CD8-positive, alpha-beta memory T cell (primary cell): ENCODE data around the gene SLC12A3. TPM values are rescaled to one million over a fixed set of nuclear protein-coding genes. Genes with fewer than 3 reads are reported as not detected.

ENCODE experiments used
- CTCF ChIA-PET: fragments of 350-600 bp; sonication (Branson Sonifier 250); formaldehyde crosslinking; loops from one replicate; lab custom pipeline; 2021; ENCODE audit warnings: antibody characterized with exemption; lab: Charles Lee
- POLR2A ChIA-PET: fragments of 350-600 bp; sonication (Branson Sonifier 250); formaldehyde crosslinking; loops from one replicate; lab custom pipeline; 2021; ENCODE audit warnings: antibody characterized with exemption; lab: Charles Lee
- DNase-seq, 5 donors: peaks; one replicate each; pipeline versions ENCODE4 v3.0.0 to v3.0.0-alpha.2; 2020 to 2022; ENCODE audit warnings: mixed read lengths in 1 of 5
- H3K27ac ChIP-seq: one replicate; pipeline ENCODE4 v1.7.0; 2013; ENCODE audit warnings: low read depth, mild to moderate bottlenecking, low read length, moderate library complexity
- H3K27me3 ChIP-seq: 2 replicates; pipeline ENCODE4 v1.7.0; 2013; ENCODE audit warnings: low read length, mild to moderate bottlenecking; ENCODE audit not compliant: insufficient read depth, poor library complexity, severe bottlenecking
- H3K36me3 ChIP-seq: 2 replicates; pipeline ENCODE4 v1.7.0; 2013; ENCODE audit warnings: mild to moderate bottlenecking, low read length, moderate library complexity; ENCODE audit not compliant: insufficient read depth
- H3K4me1 ChIP-seq: 2 replicates; pipeline ENCODE4 v1.7.0; 2013; ENCODE audit warnings: mild to moderate bottlenecking, low read length, moderate library complexity; ENCODE audit not compliant: insufficient read depth
- H3K4me3 ChIP-seq: 2 replicates; pipeline ENCODE4 v1.7.0; 2013; ENCODE audit warnings: mild to moderate bottlenecking, low read length
- H3K9me3 ChIP-seq: 2 replicates; pipeline ENCODE4 v1.7.0; 2013; ENCODE audit warnings: mild to moderate bottlenecking, low read length
- H3K27ac Mint-ChIP-seq, 8 donors: one replicate each; pipeline ENCODE4 v1.8.0; 2020 to 2021; ENCODE audit warnings: mixed read lengths in 8 of 8, mild to moderate bottlenecking in 6 of 8, inconsistent platforms in 3 of 8, moderate library complexity in 3 of 8
- H3K27me3 Mint-ChIP-seq, 2 donors: one replicate each; pipeline ENCODE4 v1.8.0; 2020 to 2021; ENCODE audit warnings: mixed read lengths in 2 of 2, mild to moderate bottlenecking in 1 of 2, moderate library complexity in 1 of 2
- H3K36me3 Mint-ChIP-seq, 3 donors: one replicate each; pipeline ENCODE4 v1.8.0; 2020 to 2021; ENCODE audit warnings: mixed read lengths in 3 of 3, inconsistent platforms in 1 of 3, mild to moderate bottlenecking in 1 of 3
- H3K4me1 Mint-ChIP-seq, 3 donors: one replicate each; pipeline ENCODE4 v1.8.0; 2020 to 2021; ENCODE audit warnings: mixed read lengths in 3 of 3, inconsistent platforms in 1 of 3, mild to moderate bottlenecking in 1 of 3
- H3K4me3 Mint-ChIP-seq, 7 donors: one replicate each; pipeline ENCODE4 v1.8.0; 2020 to 2021; ENCODE audit warnings: mixed read lengths in 7 of 7, mild to moderate bottlenecking in 6 of 7, moderate library complexity in 4 of 7, inconsistent platforms in 2 of 7
- H3K9me3 Mint-ChIP-seq, 5 donors: one replicate each; pipeline ENCODE4 v1.8.0; 2020 to 2022; ENCODE audit warnings: mixed read lengths in 5 of 5, mild to moderate bottlenecking in 3 of 5, moderate library complexity in 2 of 5, inconsistent platforms in 1 of 5
- polyA plus RNA-seq: library from polyadenylated mRNA; unstranded; fragments of 300-500 nt; fragmentation: Illumina TruSeq; gene quantifications from one replicate; pipeline ENCODE4 v1.2.3, GENCODE V29; 2021
- total RNA-seq, 2 experiments: library from RNA; stranded (reverse); gene quantifications; one replicate each; pipeline ENCODE4 v1.2.3, GENCODE V29; 2021

SLC12A3 gene
- total and polyA plus RNA-seq, 3 experiments from 2014 or later, result not detected

DNA sequence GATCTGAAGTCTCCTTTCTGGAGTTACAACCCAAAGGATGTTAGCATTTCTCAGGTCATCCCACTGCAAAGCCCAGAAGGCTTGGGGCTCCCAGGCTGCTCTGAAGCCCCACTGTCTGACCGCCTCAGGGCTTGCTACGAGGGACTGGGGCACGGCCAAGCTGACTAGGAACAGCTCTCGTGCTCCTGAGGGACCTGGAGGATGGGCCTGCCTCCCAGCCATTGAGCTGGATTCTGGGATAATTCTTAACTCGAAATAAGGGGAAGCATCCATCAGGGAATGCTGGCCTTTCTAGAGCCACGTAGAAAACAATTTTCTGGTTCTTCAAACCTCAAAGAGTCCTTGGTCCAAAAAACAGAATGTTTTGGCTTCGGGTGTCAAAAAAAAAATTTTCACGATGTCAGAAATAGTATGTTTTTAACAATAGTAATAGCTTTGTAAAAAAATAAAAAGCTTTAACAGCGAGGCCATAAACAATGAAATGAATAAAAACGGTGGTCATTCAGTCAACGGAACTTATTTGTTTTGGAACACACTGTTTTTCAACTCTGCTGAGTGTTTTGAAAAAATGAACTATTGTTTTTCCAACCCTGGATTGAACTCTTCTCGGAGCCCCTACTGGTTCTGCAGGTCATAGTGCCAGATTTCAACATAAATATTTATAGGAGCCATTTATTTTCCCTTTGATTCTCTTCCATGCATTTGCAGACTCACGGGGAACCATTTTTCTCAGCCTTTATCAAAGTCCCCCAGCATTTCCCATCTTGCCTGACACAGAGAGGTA is 50.5 kb downstream of the SLC12A3 start:
- POLR2A ChIA-PET, result interaction anchor here (2.8 kb wide), 1 partner anchor 16 kb away, joined by 9 read pairs; the partner anchor contains the start of gene HERPUD1
- no peaks in the 10 kb centered on the region for H3K9me3 Mint-ChIP-seq
- Histone ChIP-seq H3K27me3 (peaks cover 3% of the 10 kb centered on the region), H3K4me3 (no peak overlapping the region), H3K27ac (no peak overlapping the region), H3K4me1 (peaks cover 24% of the 10 kb centered on the region), H3K9me3 (no peaks in the 10 kb centered on the region), H3K36me3 (no peaks in the 10 kb centered on the region)
- CTCF ChIA-PET, result no interaction called here
- no peak overlapping the region for H3K4me3 Mint-ChIP-seq
- peaks cover 8 to 10% of the 10 kb centered on the region in 2 donors for H3K27me3 Mint-ChIP-seq
- peak overlapping the region in 1 of 8 donors; percentile 17 for H3K27ac Mint-ChIP-seq
- H3K4me1 Mint-ChIP-seq, result peaks cover 14 to 16% (median 14%) of the 10 kb centered on the region in 3 donors
- H3K36me3 Mint-ChIP-seq, result no peaks in the 10 kb centered on the region
- peak in 1 of 5 donors; percentile 5 for DNase-seq

DNA sequence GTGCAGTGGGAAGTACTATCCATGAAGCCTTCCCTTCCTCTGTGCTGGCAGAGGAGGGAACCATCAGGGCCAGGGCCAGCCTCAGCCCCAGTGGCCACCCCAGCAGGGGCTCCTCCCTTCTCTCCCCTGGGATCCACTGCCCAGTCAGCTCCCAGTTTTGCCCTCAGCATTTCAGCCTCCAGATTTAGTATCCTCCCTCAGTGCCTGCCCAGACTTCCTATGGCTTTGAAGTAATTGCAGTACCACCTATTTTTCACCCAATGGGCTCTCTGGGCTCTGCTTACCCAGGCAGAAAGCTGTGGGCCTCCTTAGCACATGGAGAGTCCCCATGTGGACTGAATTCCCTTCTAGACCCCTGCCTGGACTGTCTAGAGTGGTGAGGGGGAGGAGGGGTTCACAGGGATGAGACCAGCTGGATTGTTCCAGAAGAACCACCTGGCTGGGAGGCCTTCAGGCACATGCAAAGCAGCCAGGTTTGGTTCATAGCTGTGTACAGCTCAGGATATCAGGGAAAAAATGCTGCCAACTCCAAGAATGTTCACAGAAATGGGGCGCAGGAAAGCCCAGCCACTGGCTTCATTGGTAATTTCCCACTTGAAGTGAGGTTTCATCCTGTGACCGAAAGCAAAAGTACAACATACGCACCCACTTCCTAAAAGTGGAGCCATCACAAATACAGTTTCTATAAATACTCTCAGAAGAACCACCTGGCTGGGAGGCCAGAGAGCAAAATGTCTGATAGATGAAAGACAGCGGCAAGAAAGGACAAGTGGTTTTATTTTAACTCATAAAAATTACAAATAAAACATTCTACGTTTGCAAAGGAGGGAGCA is 51.8 kb downstream of the SLC12A3 start:
- H3K27ac Mint-ChIP-seq, result peak overlapping the region; percentile 23 to 89 (median 70)
- CTCF ChIA-PET, result no interaction called here
- no peaks in the 10 kb centered on the region for H3K27me3 ChIP-seq
- H3K9me3 Mint-ChIP-seq, result no peaks in the 10 kb centered on the region
- POLR2A ChIA-PET, result interaction anchor here (2.8 kb wide), 1 partner anchor 15 kb away, joined by 9 read pairs; the partner anchor contains the start of gene HERPUD1
- peak overlapping the region; percentile 20 for H3K4me3 ChIP-seq
- peaks cover 0 to 2% (median 0%) of the 10 kb centered on the region in 3 donors for H3K36me3 Mint-ChIP-seq
- no peaks in the 10 kb centered on the region for H3K9me3 ChIP-seq
- H3K4me1 Mint-ChIP-seq, result peaks cover 14 to 16% (median 14%) of the 10 kb centered on the region in 3 donors
- peaks cover 8 to 10% of the 10 kb centered on the region in 2 donors for H3K27me3 Mint-ChIP-seq
- no peaks in the 10 kb centered on the region for H3K36me3 ChIP-seq
- no peak overlapping the region for H3K27ac ChIP-seq
- H3K4me3 Mint-ChIP-seq, result peak overlapping the region in 6 of 7 donors; percentile 23 to 84 (median 44)
- H3K4me1 ChIP-seq, result peaks cover 15% of the 10 kb centered on the region
- DNase-seq, result peak in 2 of 5 donors; percentile 12 to 26

DNA sequence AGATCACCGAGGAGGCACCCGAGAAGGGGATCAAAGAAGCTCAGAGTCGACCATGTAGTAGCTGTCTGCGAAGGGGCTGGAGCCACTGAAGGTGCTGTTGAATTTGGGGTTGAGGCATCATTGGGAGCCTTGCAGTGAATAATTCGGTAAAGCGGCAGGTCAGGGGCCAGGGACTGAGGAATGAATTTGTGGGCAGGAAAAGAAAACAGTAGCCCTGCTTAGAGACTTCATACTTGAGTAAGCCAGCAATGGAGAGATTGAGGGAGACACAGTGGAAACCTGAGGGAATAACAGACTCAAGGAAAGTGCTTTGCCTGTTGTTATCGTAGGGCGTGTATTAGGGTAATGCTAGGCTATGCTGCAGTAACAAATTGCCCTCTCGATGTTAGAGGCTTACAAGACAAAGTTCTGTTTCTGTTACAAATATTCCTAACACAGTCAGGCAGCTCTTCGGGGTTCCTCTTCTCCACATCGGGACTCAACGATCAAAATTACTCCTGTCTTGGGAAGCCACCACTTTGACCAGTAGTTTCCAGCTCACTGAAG is 53.5 kb downstream of the SLC12A3 start:
- no peak for DNase-seq
- ChIA-PET CTCF (interaction anchor here (1.1 to 1.7 kb wide), 2 partner anchors 9 to 14 kb away, joined by 3 to 4 read pairs; no protein-coding TSS in a partner anchor), POLR2A (no interaction called here)
- H3K4me3 Mint-ChIP-seq, result no peak overlapping the region
- H3K27ac Mint-ChIP-seq, result peak overlapping the region in 1 of 8 donors; percentile 34
- H3K4me1 ChIP-seq, result peaks cover 15% of the 10 kb centered on the region
- no peaks in the 10 kb centered on the region for H3K27me3 ChIP-seq
- no peaks in the 10 kb centered on the region for H3K9me3 Mint-ChIP-seq
- peaks cover 0 to 2% (median 0%) of the 10 kb centered on the region in 3 donors for H3K36me3 Mint-ChIP-seq
- no peaks in the 10 kb centered on the region for H3K9me3 ChIP-seq
- peaks cover under 1 to 7% of the 10 kb centered on the region in 2 donors for H3K27me3 Mint-ChIP-seq
- no peak overlapping the region for H3K27ac ChIP-seq
- H3K36me3 ChIP-seq, result no peaks in the 10 kb centered on the region
- H3K4me1 Mint-ChIP-seq, result peaks cover 14 to 16% (median 14%) of the 10 kb centered on the region in 3 donors
- H3K4me3 ChIP-seq, result no peak overlapping the region

- Histone ChIP-seq H3K27me3 (no peaks in the 10 kb centered on the region), H3K27ac (no peak overlapping the region), H3K4me3 (no peak overlapping the region), H3K4me1 (peaks cover 15% of the 10 kb centered on the region), H3K36me3 (no peaks in the 10 kb centered on the region), H3K9me3 (no peaks in the 10 kb centered on the region)
- no peaks in the 10 kb centered on the region for H3K9me3 Mint-ChIP-seq
- H3K27me3 Mint-ChIP-seq, result peaks cover 0 to 7% of the 10 kb centered on the region in 2 donors
- POLR2A ChIA-PET, result interaction anchor here (0.5 kb wide), 1 partner anchor 12 kb away, joined by 3 read pairs; no protein-coding TSS in a partner anchor
- CTCF ChIA-PET, result interaction anchor here (1.1 to 1.7 kb wide), 2 partner anchors 8 to 15 kb away, joined by 3 to 4 read pairs; no protein-coding TSS in a partner anchor
- no peak for DNase-seq
- no peak overlapping the region for H3K4me3 Mint-ChIP-seq
- H3K36me3 Mint-ChIP-seq, result peaks cover 0 to 2% (median 0%) of the 10 kb centered on the region in 3 donors
- H3K27ac Mint-ChIP-seq, result peak overlapping the region in 2 of 8 donors; percentile 42 to 84
- H3K4me1 Mint-ChIP-seq, result peaks cover 14 to 16% (median 14%) of the 10 kb centered on the region in 3 donors
These were observed 54.2 kb downstream of the SLC12A3 start for GRCh38 chr16:56919099-56919800.

GRCh38 chr16:56921571-56921970 is 56.6 kb downstream of the SLC12A3 start:
- Mint-ChIP-seq H3K4me1 (peaks cover 17 to 22% (median 18%) of the 10 kb centered on the region in 3 donors), H3K27me3 (peaks cover 0 to 7% of the 10 kb centered on the region in 2 donors), H3K36me3 (peaks cover 0 to 2% (median 0%) of the 10 kb centered on the region in 3 donors), H3K9me3 (no peaks in the 10 kb centered on the region), H3K4me3 (no peak overlapping the region), H3K27ac (peak overlapping the region in 1 of 8 donors; percentile 86)
- ChIA-PET CTCF (interaction anchor here (1.1 kb wide), 1 partner anchor 23 kb away, joined by 3 read pairs; no protein-coding TSS in a partner anchor), POLR2A (no interaction called here)
- H3K9me3 ChIP-seq, result no peaks in the 10 kb centered on the region
- no peak overlapping the region for H3K4me3 ChIP-seq
- H3K27me3 ChIP-seq, result no peaks in the 10 kb centered on the region
- peaks cover 10% of the 10 kb centered on the region for H3K4me1 ChIP-seq
- H3K27ac ChIP-seq, result no peak overlapping the region
- DNase-seq, result no peak
- no peaks in the 10 kb centered on the region for H3K36me3 ChIP-seq

- POLR2A ChIA-PET, result interaction anchor here (0.9 kb wide), 1 partner anchor 61 kb away, joined by 3 read pairs; no protein-coding TSS in a partner anchor
- peaks cover 6 to 10% (median 7%) of the 10 kb centered on the region in 3 donors for H3K4me1 Mint-ChIP-seq
These were observed 58.6 kb downstream of the SLC12A3 start for GRCh38 chr16:56923481-56924091.

More at GRCh38 chr16:56923481-56924091, 58.6 kb downstream of the SLC12A3 start:
- Mint-ChIP-seq H3K27ac (no peak overlapping the region), H3K4me3 (no peak overlapping the region), H3K27me3 (peaks cover 0 to 2% of the 10 kb centered on the region in 2 donors), H3K36me3 (peaks cover 0 to 4% (median 0%) of the 10 kb centered on the region in 3 donors), H3K9me3 (no peaks in the 10 kb centered on the region)
- Histone ChIP-seq H3K27ac (no peak overlapping the region), H3K27me3 (no peaks in the 10 kb centered on the region), H3K4me3 (no peak overlapping the region), H3K9me3 (no peaks in the 10 kb centered on the region), H3K36me3 (no peaks in the 10 kb centered on the region), H3K4me1 (no peaks in the 10 kb centered on the region)
- CTCF ChIA-PET, result no interaction called here
- no peak for DNase-seq
